SK-N-SH (cell line): ENCODE data around the gene TRPM8. TPM values are rescaled to one million over a fixed set of nuclear protein-coding genes. Genes with fewer than 3 reads are reported as not detected.

Experiments used
- CTCF ChIA-PET: fragments of 300-600, 350-600 bp; formaldehyde crosslinking; extraction: SDS; loops from one replicate; lab custom pipeline; 2021; lab: Yijun Ruan, JAX
- POLR2A ChIA-PET: fragments of 350-600 bp; sonication (Branson Sonifier 250); formaldehyde crosslinking; extraction: SDS; loops from one replicate; lab custom pipeline; 2020; ENCODE audit warnings: antibody characterized with exemption, inconsistent platforms; lab: Yijun Ruan, JAX
- DNase-seq: peaks from one replicate; pipeline ENCODE4 v3.0.0; 2012
- H2AFZ ChIP-seq: fragments of 200-600 bp; sonication (generic); 2 replicates; pipeline ENCODE4 v1.8.1; 2016; ENCODE audit warnings: antibody characterized with exemption, mild to moderate bottlenecking, low read depth
- H3F3A ChIP-seq: fragments of 200-600 bp; sonication (generic); replicated peaks from 2 replicates; pipeline ENCODE3; 2016; ENCODE audit warnings: antibody characterized with exemption, mild to moderate bottlenecking; ENCODE audit not compliant: insufficient read depth
- H3K27ac ChIP-seq, 2 experiments: fragments of 200-500 bp in 1 of 2; fragments of 200-600 bp in 1 of 2; sonication (Bioruptor generic) in 1 of 2; sonication (generic), shearing (Covaris generic) in 1 of 2; 2 replicates each; pipeline versions ENCODE4 v1.5.1 to v1.6.1; 2014 to 2016; ENCODE audit warnings: low read depth in 2 of 2, inconsistent platforms in 1 of 2, low read length in 1 of 2, mild to moderate bottlenecking in 1 of 2, mixed read lengths in 1 of 2
- H3K27me3 ChIP-seq: fragments of 200-600 bp; sonication (generic), shearing (Covaris generic); 2 replicates; pipeline ENCODE4 v1.6.1; 2016; ENCODE audit warnings: mixed run types; ENCODE audit not compliant: insufficient read depth
- H3K36me3 ChIP-seq, 2 experiments: fragments of 200-500 bp in 1 of 2; fragments of 200-600 bp in 1 of 2; sonication (Bioruptor generic) in 1 of 2; sonication (generic) in 1 of 2; replicated peaks in 1 of 2; 2 replicates each; pipeline versions ENCODE3 to v1.5.1; 2014 to 2016; ENCODE audit warnings: low read length in 1 of 2, mild to moderate bottlenecking in 1 of 2; ENCODE audit not compliant: insufficient read depth in 2 of 2, control insufficient read depth in 1 of 2
- H3K4me1 ChIP-seq, 2 experiments: fragments of 200-500 bp in 1 of 2; fragments of 200-600 bp in 1 of 2; sonication (Bioruptor generic) in 1 of 2; sonication (generic), shearing (Covaris generic) in 1 of 2; 2 replicates each; pipeline versions ENCODE4 v1.5.1 to v1.6.1; 2014 to 2016; ENCODE audit warnings: low read depth in 1 of 2, low read length in 1 of 2, mixed run types in 1 of 2; ENCODE audit not compliant: insufficient read depth in 2 of 2, control insufficient read depth in 1 of 2
- H3K4me2 ChIP-seq: fragments of 200-600 bp; sonication (generic), shearing (Covaris generic); 2 replicates; pipeline ENCODE4 v1.6.1; 2017; ENCODE audit warnings: mixed run types
- H3K4me3 ChIP-seq, 2 experiments: fragments of 200-500 bp in 1 of 2; fragments of 200-600 bp in 1 of 2; sonication (Bioruptor generic) in 1 of 2; sonication (generic), shearing (Covaris generic) in 1 of 2; 2 replicates each; pipeline versions ENCODE4 v1.5.1 to v1.8.1; 2014 to 2016; ENCODE audit warnings: low read depth in 2 of 2, inconsistent platforms in 1 of 2, low read length in 1 of 2, mild to moderate bottlenecking in 1 of 2, mixed read lengths in 1 of 2, moderate library complexity in 1 of 2
- H3K79me2 ChIP-seq: fragments of 200-600 bp; sonication (generic); 2 replicates; pipeline ENCODE4 v1.8.1; 2017; ENCODE audit warnings: mild to moderate bottlenecking; ENCODE audit not compliant: insufficient read depth
- H3K9ac ChIP-seq: fragments of 200-600 bp; sonication (generic); 2 replicates; pipeline ENCODE4 v1.6.1; 2017; ENCODE audit warnings: mixed run types
- H3K9me2 ChIP-seq: fragments of 200-600 bp; sonication (generic); 2 replicates; pipeline ENCODE4 v1.6.1; 2017; ENCODE audit warnings: mixed run types
- H3K9me3 ChIP-seq: fragments of 200-600 bp; sonication (generic); 2 replicates; pipeline ENCODE4 v1.6.1; 2017; ENCODE audit warnings: mixed run types, mild to moderate bottlenecking, moderate library complexity
- H4K20me1 ChIP-seq: fragments of 200-600 bp; sonication (generic); 2 replicates; pipeline ENCODE4 v1.6.1; 2017; ENCODE audit warnings: mild to moderate bottlenecking, mixed run types; ENCODE audit not compliant: insufficient read depth
- GABPA ChIP-seq: IDR thresholded peaks from 2 replicates; pipeline ENCODE4 v1.4.0; 2012; ENCODE audit warnings: low read depth, mild to moderate bottlenecking
- MAX ChIP-seq: IDR thresholded peaks from 2 replicates; pipeline ENCODE4 v1.4.0; 2012; ENCODE audit warnings: low read depth
- MEF2A ChIP-seq: IDR thresholded peaks from 2 replicates; pipeline ENCODE4 v1.4.0; 2012; ENCODE audit warnings: low read depth, borderline replicate concordance
- NFIC ChIP-seq: IDR thresholded peaks from 2 replicates; pipeline ENCODE4 v1.4.0; 2012; ENCODE audit warnings: borderline replicate concordance
- NRF1 ChIP-seq: IDR thresholded peaks from 2 replicates; pipeline ENCODE4 v1.6.1; 2012; ENCODE audit warnings: low read depth, mild to moderate bottlenecking, low read length
- POLR2AphosphoS5 ChIP-seq: IDR thresholded peaks from 2 replicates; pipeline ENCODE4 v1.6.1; 2012; ENCODE audit warnings: low read depth, low read length
- RAD21 ChIP-seq: IDR thresholded peaks from 2 replicates; pipeline ENCODE4 v1.6.1; 2012; ENCODE audit warnings: mild to moderate bottlenecking, low read length
- RFX5 ChIP-seq: IDR thresholded peaks from 2 replicates; pipeline ENCODE4 v1.6.1; 2012; ENCODE audit warnings: mild to moderate bottlenecking, improper control_type of control experiment, low read length
- SIN3A ChIP-seq: IDR thresholded peaks from 2 replicates; pipeline ENCODE4 v1.6.1; 2012; ENCODE audit warnings: low read depth, mild to moderate bottlenecking, low read length, moderate library complexity, borderline replicate concordance
- TEAD4 ChIP-seq: IDR thresholded peaks from 2 replicates; pipeline ENCODE4 v1.4.0; 2012; ENCODE audit warnings: mild to moderate bottlenecking, borderline replicate concordance; ENCODE audit not compliant: insufficient read depth
- YY1 ChIP-seq: IDR thresholded peaks from 2 replicates; pipeline ENCODE4 v1.4.0; 2012; ENCODE audit warnings: low read depth, mild to moderate bottlenecking
- WGBS: methylation state at CpG from one replicate; pipeline ENCODE4 v1.1.6; 2017; ENCODE audit warnings: low lambda C conversion rate; 5-methylcytosine and 5-hydroxymethylcytosine counted together
- polyA plus RNA-seq, 3 experiments: library from polyadenylated mRNA; depleted of rRNA; stranded (reverse); fragments of >200 nt; gene quantifications; 2 replicates each; pipeline ENCODE4 v1.2.3, GENCODE V29; 2012

The TRPM8 gene
- polyA plus RNA-seq, 1 of the 3 experiments (the other 2 are of a cell fraction): 0.85 TPM

- 59% methylated on average over 36 of the region's 36 CpGs for WGBS
- ChIA-PET CTCF (interaction anchor here (1.3 kb wide), 1 partner anchor 10 kb away, joined by 4 read pairs; no protein-coding TSS in a partner anchor), POLR2A (no interaction called here)
- Histone ChIP-seq H3K36me3 (no peaks in the 10 kb centered on the region), H3K4me1 (no peaks in the 10 kb centered on the region; a peak in 1 of 4 replicates), H3K79me2 (no peaks in the 10 kb centered on the region), H3F3A (no peaks in the 10 kb centered on the region), H3K4me3 (peak overlapping the region in 1 of 2 experiments; percentile 25; a peak in 2 of 4 replicates), H3K27me3 (no peaks in the 10 kb centered on the region), H3K9me2 (no peaks in the 10 kb centered on the region), H3K9me3 (no peaks in the 10 kb centered on the region), H2AFZ (no peak overlapping the region), H3K4me2 (no peak overlapping the region), H4K20me1 (no peaks in the 10 kb centered on the region), H3K9ac (no peak overlapping the region), H3K27ac (no peak overlapping the region)
- DNase-seq: peak; percentile 56
- TF ChIP-seq RFX5 (no peak), NRF1 (peak; percentile 47; the same call in 1 of the 2 replicates)
These were observed 21.6 kb downstream of the TRPM8 start for GRCh38 chr2:233938676-233939370.

- Histone ChIP-seq H3K9me2 (no peaks in the 10 kb centered on the region), H4K20me1 (no peaks in the 10 kb centered on the region), H3K27me3 (no peaks in the 10 kb centered on the region), H3K36me3 (no peaks in the 10 kb centered on the region), H3K79me2 (no peaks in the 10 kb centered on the region), H3F3A (no peaks in the 10 kb centered on the region), H3K4me3 (no peak overlapping the region), H3K4me1 (no peaks in the 10 kb centered on the region; a peak in 1 of 4 replicates), H3K27ac (no peak overlapping the region), H3K9ac (no peak overlapping the region), H3K4me2 (no peak overlapping the region), H3K9me3 (no peaks in the 10 kb centered on the region), H2AFZ (no peak overlapping the region)
- CTCF ChIA-PET: no interaction called here
- no peak for DNase-seq
- 84% methylated on average over 12 of the region's 12 CpGs for WGBS
- POLR2A ChIA-PET: no interaction called here
- no peak for TF ChIP-seq MAX
- TF ChIP-seq RAD21: no peak
- TF ChIP-seq TEAD4: no peak
- no peak for TF ChIP-seq POLR2AphosphoS5
- no peak for TF ChIP-seq NFIC
- TF ChIP-seq MEF2A: no peak
- TF ChIP-seq YY1: no peak
- no peak for TF ChIP-seq SIN3A
- no peak for TF ChIP-seq RFX5
- no peak for TF ChIP-seq GABPA
These were observed 23.5 kb downstream of the TRPM8 start for GRCh38 chr2:233940376-233941276.
